NCI-H1417 treated with DMSO at 0.1 percent for 48 hours (cell line): Measurements from ENCODE around the gene KCNQ1.

Source experiments
- DNase-seq: peaks from one replicate; lab custom pipeline; 2025; lab: John Stamatoyannopoulos, UW

The KCNQ1 gene

DNA sequence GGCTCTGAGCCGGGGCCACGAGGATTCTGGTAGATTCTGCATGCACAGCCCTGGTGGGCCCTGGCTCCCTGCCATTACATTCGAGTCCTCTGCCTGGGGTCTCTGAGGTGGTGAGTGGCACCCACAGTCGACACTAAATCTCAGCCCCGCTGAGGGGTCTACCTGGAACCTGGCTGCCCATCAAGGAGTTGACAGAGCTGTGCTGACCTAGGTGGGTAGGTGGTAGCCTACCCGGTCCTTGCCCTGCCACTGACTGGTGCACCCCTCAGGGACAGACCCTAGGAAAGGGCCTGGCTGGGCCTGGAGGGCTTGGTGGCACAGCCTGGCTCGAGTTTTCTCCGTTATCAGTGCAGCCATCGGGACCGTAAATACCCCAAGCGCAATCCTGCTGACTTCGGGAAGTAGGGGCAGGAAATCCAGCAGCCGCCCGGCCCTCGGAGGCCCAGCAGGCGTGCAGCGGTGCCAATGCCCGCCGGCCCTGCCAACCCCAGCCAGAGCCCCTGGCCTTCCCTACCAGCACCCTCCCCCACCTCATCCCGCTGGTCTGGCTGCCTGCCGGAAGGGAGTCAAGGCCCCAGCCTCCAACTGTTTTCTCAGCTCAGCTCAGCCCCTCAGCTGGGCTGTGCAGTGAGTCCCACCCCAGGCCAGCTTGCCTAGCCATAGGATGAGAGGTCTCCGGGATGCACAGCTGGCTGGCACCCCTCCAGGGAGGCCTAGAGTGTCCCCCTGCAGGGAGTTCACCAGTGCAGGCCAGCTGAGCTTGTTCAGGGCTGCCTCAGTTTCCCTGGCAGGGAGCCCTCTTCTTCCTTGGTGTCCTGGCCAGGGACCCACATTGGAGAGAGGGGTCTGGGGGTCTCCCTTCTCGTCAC, 335.4 kb downstream of the KCNQ1 start:
- DNase-seq: no peak

DNA sequence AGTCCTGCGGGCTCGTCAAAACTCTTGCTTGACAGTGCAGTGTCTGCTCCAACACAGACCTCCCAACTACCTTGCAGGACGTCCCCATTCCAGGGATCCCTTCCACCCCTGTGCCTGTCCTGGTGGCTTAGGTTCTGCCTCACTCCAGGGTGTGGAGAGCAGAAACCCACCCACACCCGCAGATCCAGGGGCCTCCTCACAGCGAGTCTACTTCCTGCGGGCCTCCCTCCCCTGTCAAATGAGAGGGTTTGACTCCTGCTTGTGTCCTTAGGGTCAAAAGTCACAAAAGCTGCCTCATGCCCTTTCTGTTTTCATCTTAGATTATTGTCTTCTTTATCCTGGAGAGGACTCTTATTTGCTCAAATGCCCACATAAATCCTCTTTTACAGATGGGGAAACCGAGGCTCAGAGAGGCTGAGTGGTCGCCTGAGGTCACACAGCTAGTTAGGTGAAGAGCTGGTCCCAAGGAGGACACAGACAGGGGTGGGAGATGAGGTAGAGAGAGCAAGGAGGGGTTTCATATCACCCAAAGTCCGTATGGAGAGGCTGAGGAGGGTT, 336.1 kb downstream of the KCNQ1 start:
- DNase-seq: no peak

DNA sequence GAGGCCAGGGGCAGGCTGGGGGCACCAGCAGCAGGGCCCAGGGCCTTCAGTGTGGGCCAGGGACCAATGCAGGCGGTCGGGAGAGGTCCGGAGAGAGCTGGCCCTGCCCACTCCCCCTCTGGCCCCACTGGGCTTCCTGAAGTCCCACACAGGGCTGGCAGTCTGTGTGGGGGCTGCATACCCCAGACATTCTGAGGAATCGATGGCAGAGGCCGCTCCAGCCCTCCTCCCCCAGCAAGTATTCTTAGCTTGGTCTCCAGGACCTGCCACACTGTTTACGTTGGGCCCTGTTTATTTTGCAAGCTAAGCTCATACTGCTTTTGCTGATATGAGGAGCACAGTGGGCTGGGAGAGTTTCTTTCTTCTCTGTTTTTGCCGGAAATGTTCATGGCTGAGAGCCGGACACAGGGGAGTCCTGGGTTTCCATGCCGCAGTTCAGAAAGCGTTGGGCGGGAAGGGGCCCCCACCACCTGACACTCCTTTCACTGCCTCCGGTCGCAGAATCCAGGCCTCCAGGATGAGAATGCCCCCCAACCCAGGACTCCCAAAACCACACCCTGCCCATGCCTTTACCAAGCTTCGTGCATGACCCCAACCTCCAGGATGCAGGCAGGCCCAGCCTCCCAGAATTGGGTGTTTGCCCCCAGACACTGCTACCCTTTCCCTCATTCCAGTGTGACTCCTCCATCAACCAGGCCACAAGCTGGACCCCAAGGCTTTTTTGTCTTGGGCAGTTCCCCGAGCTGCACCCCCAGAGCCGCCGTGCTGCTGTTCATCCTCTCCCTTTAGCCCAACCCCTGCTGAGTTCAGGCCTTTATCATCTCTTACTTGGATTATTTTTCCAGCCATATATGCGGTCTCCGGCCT, 336.8 kb downstream of the KCNQ1 start:
- DNase-seq: no peak

GRCh38 chr11:2782769-2783168, 338.0 kb downstream of the KCNQ1 start:
- DNase-seq: no peak

GRCh38 chr11:2783536-2784082, 338.8 kb downstream of the KCNQ1 start:
- DNase-seq: no peak

DNA sequence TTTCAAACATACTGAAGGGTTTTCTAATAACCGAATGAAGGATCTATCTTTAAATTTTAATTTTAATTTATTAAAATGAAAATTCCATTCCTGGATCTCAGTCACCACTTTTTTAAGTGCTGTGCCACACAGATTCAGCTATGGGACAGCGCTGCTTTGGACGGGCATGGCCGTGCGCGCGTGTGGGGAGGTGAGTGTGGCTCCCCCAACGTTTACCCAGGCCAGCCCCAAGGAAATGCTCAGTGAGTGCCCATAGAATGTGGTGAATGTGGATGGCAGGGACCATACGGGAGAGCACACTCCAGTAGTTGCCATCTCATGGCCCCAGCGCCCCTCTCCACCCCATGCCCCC, 343.0 kb downstream of the KCNQ1 start:
- DNase-seq: no peak

- no peak for DNase-seq
Observed at GRCh38 chr11:2788168-2789071, 343.6 kb downstream of the KCNQ1 start.

GRCh38 chr11:2789331-2789730, 344.5 kb downstream of the KCNQ1 start:
- DNase-seq: no peak

- no peak for DNase-seq
Observed at GRCh38 chr11:2789791-2790567, 345.2 kb downstream of the KCNQ1 start.

DNA sequence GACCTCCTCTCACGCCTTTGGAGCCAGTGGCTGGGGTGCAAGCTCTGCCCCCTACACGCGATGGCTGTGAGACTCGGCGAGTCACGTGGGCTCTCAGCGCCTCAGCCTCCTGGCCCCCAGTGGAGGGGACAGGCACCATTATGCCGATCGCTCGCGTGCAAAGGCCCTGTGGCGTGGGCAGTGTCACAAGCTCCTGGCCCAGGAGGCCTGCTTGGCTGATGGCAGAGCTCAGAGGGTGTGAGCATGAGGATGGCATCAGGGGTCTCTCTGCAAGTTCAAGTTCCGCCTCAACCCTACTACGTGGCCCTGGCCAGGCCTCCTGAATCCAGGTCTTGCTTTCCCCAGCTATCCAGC, 345.7 kb downstream of the KCNQ1 start:
- DNase-seq: no peak

DNA sequence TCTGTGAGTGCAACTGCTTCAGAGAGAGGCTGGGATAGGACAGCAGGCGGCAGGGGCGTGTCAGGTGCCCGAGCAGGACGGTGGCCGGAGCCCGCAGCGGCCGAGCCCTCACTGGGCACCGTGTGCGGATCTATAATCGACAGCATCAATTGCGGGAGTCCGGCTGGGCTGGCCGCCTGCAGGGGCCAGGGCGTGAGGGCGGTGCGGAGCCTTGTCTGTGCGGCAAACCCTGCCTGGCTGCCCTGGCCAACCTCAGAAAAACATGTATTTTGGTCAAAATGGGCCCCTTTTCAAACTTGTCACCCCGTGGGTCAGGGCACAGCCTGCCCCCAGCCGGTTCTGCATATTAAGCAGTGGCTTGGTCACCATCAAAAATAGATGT, 346.3 kb downstream of the KCNQ1 start:
- no peak for DNase-seq

- DNase-seq: no peak
Observed at GRCh38 chr11:2791521-2792380, 346.9 kb downstream of the KCNQ1 start.

DNA sequence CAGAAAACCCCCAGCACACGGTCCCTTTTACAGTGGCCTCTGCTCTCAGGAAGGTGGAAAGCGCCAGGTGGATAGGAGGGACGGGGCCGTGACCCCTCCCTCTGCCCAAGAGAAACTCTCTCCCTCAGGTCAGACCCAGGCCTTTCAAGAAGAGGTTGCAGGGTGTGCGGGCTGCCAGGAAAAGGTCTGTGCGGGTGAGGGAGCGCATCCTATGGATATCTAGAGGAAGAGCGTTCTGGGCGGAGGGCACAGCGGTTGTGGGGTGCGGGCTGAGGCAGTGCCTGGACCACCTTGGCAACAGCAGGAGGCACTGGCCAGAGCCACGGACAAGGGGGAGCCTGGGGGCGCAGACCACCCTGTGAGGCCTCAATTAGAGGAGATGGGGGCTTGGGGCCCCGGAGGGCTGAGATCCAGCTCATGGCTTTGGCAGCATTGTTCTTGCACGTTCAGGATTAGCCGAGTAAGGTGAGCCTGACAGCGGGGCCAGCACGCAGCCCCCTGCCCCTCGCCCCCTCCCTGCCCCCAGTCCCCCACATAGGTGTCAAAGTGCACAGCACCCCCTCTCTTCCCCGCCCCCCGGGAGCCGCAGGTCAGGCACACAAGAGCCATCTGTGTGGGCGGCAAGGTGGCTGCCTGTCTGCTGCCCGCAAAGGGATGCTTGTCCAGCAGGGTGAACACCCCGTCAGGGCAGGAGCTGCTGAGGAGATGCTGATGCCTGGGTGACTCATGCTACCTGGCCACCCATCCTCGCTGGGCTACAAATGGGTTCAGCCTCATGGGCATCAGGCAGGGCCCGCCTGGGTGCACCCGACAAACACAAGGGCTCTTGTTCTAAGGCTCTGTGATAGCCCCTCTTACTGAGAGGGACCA, 347.8 kb downstream of the KCNQ1 start:
- DNase-seq: no peak

GRCh38 chr11:2793701-2794045, 348.9 kb downstream of the KCNQ1 start:
- no peak for DNase-seq

GRCh38 chr11:2794046-2794967, 349.5 kb downstream of the KCNQ1 start:
- no peak for DNase-seq

DNA sequence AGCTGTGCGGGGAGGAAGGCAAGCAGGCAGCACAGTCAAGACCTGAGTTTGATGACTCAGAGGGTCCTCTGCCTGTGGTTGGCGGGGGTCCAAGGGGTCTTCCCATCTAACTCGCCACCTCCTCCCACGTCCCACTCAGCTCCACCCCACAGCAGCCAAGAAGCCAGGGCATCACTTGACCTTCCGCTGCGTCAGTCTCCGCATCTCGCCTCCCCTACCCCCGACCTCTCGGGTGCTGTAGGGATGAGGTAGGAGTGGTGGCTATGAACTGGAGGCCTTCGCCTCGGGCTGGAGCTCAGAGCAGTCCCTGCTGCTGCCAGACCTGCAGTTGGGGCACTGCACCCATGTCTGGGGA, 350.1 kb downstream of the KCNQ1 start:
- DNase-seq: no peak

DNA sequence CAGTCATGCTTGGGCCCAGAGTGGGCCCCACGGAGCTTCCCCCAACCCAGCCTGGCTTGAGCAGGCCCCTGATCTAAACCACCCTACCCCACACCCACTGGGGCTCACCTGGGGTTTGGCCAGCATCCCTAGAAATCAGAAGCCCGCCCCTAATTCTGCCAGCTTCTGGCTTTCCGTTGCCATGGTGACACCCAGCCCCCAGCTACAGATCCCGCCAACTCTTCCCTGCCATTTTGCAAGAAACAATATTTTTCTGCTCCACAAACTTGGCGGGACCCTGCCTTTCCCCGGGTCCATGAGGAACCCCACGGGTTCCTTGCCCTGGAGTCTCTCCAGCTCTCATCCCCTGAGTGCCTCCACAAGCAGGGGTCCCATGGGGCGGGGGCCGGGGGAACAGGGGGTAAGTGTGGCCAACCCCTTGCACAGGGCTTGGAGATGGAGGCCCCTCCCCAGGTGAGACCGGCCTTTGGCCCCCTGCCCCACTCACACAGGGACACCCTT, 350.7 kb downstream of the KCNQ1 start:
- DNase-seq: no peak

DNA sequence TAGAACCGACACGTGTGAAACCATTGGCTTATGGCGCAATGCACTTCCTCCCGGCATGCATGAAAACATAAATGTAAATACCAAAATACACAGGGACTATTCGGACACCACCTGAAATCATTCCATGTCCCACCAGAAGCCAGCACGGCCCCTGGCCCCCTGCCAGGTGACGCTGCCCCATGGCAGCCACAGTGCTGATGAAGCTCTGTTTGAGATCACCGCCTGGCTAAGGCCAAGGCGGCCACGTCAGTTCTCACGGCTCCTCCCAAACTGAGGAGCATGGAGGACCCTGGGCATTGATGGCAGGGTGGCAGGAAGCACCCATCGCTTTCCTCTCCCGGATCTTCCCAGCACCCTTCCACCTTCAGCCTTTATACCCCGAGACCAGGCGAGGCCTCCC, 351.3 kb downstream of the KCNQ1 start:
- DNase-seq: no peak
